HEK293 (cell line): ENCODE results near the gene ZP3.
"Not testable (repeated sequence)": the region's sequence is repeated elsewhere in the genome, so short reads cannot be mapped to it uniquely, and the experiment has no call there.

Experiments used
- OSR2 ChIP-seq: fragments of 450-650 bp; formaldehyde crosslinking; IDR thresholded peaks from 2 replicates; pipeline ENCODE4 v1.5.1; 2016; ENCODE audit warnings: missing biosample characterization, missing genetic modification characterization
- SP2 ChIP-seq: fragments of 450-650 bp; formaldehyde crosslinking; IDR thresholded peaks from 2 replicates; pipeline ENCODE4 v1.5.1; 2016; ENCODE audit warnings: missing biosample characterization, missing genetic modification characterization
- ZNF404 ChIP-seq: fragments of 450-650 bp; formaldehyde crosslinking; IDR thresholded peaks from 2 replicates; pipeline ENCODE4 v1.5.1; 2017; ENCODE audit warnings: missing biosample characterization, missing genetic modification characterization
- TF ChIP-seq, protein P1 (sequence below): fragments of 450-650 bp; formaldehyde crosslinking; IDR thresholded peaks from 2 replicates; pipeline ENCODE4 v1.5.1; 2016; ENCODE audit warnings: missing biosample characterization, missing genetic modification characterization

DNA sequence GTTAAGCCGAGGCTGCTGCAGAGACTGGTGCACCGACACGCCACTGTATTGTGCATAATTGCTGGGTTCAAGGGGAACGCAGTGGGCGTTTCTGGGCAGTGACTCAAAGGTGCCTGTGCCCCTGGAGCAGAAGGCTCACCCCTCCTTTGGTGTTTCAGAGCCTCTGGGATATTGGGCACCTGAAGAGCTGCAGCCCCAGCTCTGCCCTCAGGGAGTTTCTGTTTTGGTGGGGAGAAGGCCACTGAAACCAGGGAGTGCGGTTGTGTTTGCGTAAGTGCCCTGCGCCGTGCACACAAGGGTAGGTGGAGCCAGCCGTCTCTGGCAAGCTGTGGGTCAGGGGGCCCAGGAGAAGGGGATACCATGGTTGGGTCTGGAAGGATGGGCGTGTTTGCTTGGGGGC lies 51.5 kb downstream of the ZP3 start:
- TF ChIP-seq, protein P1, sequence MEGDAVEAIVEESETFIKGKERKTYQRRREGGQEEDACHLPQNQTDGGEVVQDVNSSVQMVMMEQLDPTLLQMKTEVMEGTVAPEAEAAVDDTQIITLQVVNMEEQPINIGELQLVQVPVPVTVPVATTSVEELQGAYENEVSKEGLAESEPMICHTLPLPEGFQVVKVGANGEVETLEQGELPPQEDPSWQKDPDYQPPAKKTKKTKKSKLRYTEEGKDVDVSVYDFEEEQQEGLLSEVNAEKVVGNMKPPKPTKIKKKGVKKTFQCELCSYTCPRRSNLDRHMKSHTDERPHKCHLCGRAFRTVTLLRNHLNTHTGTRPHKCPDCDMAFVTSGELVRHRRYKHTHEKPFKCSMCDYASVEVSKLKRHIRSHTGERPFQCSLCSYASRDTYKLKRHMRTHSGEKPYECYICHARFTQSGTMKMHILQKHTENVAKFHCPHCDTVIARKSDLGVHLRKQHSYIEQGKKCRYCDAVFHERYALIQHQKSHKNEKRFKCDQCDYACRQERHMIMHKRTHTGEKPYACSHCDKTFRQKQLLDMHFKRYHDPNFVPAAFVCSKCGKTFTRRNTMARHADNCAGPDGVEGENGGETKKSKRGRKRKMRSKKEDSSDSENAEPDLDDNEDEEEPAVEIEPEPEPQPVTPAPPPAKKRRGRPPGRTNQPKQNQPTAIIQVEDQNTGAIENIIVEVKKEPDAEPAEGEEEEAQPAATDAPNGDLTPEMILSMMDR, result not testable (repeated sequence)
- TF ChIP-seq ZNF404, SP2, OSR2: not testable (repeated sequence)
